HG02678 (cell line): Measurements from ENCODE around the gene CTRB1.
"Not testable (repeated sequence)": the region's sequence is repeated elsewhere in the genome, so short reads cannot be mapped to it uniquely, and the experiment has no call there.

ENCODE experiments used
- ATAC-seq: cut with Tn5 transposase; IDR thresholded peaks from one replicate; pipeline ENCODE4 v1.9.1; 2021; ENCODE audit warnings: mild to moderate bottlenecking, moderate library complexity; ENCODE audit not compliant: unreplicated experiment

The CTRB1 gene

GRCh38 chr16:75203667-75204409 is 14.9 kb upstream of the CTRB1 start:
- no peak for ATAC-seq

- no peak for ATAC-seq
Measured at GRCh38 chr16:75204410-75204758, 14.4 kb upstream of the CTRB1 start.

GRCh38 chr16:75204905-75205304 is 13.9 kb upstream of the CTRB1 start:
- not testable (repeated sequence) for ATAC-seq

GRCh38 chr16:75205438-75205837 is 13.3 kb upstream of the CTRB1 start:
- not testable (repeated sequence) for ATAC-seq

GRCh38 chr16:75205961-75206748 is 12.6 kb upstream of the CTRB1 start:
- ATAC-seq, result not testable (repeated sequence)

GRCh38 chr16:75206749-75207451 is 11.9 kb upstream of the CTRB1 start, which contains the start of gene CTRB2:
Gene CTRB2 (minus strand): TSS chr16:75207161. CDS start chr16:75207141, 20 bp downstream.
- ATAC-seq, result no peak

GRCh38 chr16:75207831-75208230 is 11.0 kb upstream of the CTRB1 start:
- no peak for ATAC-seq

GRCh38 chr16:75208242-75208825 is 10.5 kb upstream of the CTRB1 start:
- ATAC-seq, result no peak

- no peak for ATAC-seq
Measured at GRCh38 chr16:75208861-75209505, 9.8 kb upstream of the CTRB1 start.

GRCh38 chr16:75209514-75209913 is 9.3 kb upstream of the CTRB1 start:
- not testable (repeated sequence) for ATAC-seq

GRCh38 chr16:75209944-75210343 is 8.8 kb upstream of the CTRB1 start:
- ATAC-seq, result no peak

- not testable (repeated sequence) for ATAC-seq
Measured at GRCh38 chr16:75211286-75211685, 7.5 kb upstream of the CTRB1 start.

- ATAC-seq, result no peak
Measured at GRCh38 chr16:75216127-75216526, 2.7 kb upstream of the CTRB1 start.

GRCh38 chr16:75216576-75216975 is 2.2 kb upstream of the CTRB1 start:
- no peak for ATAC-seq

GRCh38 chr16:75217389-75217851 is 1.4 kb upstream of the CTRB1 start:
- ATAC-seq, result no peak

- ATAC-seq, result no peak
Measured at GRCh38 chr16:75219088-75219487, 300 bp downstream of the CTRB1 start.

- ATAC-seq, result no peak
Measured at GRCh38 chr16:75219838-75220237, 1.1 kb downstream of the CTRB1 start.

- ATAC-seq, result no peak
Measured at GRCh38 chr16:75222271-75222783, 3.5 kb downstream of the CTRB1 start.

GRCh38 chr16:75223129-75223528 is 4.3 kb downstream of the CTRB1 start:
- ATAC-seq, result not testable (repeated sequence)
